PC-9 (cell line): Measurements from ENCODE around the gene CPXM1.

Source experiments
- EZH2 ChIP-seq: fragments of 200-600 bp; sonication (generic); IDR thresholded peaks from 2 replicates; pipeline ENCODE4 v1.8.0; 2017; ENCODE audit warnings: antibody characterized with exemption, low read depth
- TF ChIP-seq, protein P1 (sequence below): fragments of 200-600 bp; sonication (generic); conservative IDR thresholded peaks from 2 replicates; pipeline ENCODE4 v1.6.1; 2017; ENCODE audit warnings: mixed run types, antibody characterized with exemption, mild to moderate bottlenecking, moderate library complexity

DNA sequence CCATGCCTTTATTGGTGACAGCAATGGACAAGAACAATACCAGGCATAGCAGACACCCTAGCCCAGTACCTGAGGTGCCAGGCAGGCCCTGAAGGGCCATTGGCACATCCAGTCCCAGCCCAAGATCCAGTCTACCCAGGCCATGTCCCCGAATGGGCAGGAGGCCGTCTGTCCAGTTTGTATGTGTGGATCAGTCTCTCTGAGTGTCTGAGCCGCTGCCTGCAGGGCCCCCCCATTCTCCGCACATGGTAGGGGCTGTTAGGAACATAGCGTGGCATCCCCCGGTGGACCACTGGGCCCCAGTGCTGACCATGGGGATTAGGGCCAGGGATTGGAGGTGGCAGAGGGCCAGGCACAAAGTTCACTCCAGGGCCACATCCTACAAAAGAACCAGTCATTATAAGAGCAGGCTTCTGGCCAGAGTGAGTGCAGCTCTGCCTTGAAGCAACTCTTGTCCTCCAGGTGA is 34.9 kb upstream of the CPXM1 start:
- TF ChIP-seq, protein P1, sequence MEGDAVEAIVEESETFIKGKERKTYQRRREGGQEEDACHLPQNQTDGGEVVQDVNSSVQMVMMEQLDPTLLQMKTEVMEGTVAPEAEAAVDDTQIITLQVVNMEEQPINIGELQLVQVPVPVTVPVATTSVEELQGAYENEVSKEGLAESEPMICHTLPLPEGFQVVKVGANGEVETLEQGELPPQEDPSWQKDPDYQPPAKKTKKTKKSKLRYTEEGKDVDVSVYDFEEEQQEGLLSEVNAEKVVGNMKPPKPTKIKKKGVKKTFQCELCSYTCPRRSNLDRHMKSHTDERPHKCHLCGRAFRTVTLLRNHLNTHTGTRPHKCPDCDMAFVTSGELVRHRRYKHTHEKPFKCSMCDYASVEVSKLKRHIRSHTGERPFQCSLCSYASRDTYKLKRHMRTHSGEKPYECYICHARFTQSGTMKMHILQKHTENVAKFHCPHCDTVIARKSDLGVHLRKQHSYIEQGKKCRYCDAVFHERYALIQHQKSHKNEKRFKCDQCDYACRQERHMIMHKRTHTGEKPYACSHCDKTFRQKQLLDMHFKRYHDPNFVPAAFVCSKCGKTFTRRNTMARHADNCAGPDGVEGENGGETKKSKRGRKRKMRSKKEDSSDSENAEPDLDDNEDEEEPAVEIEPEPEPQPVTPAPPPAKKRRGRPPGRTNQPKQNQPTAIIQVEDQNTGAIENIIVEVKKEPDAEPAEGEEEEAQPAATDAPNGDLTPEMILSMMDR = no peak
- no peak for TF ChIP-seq EZH2
